Measurements from ENCODE around the gene CERS1. TPM values are rescaled to one million over a fixed set of nuclear protein-coding genes. Genes with fewer than 3 reads are reported as not detected.

The CERS1 gene
- total RNA-seq, 1 experiment from 2014 or later = 0.96 TPM

DNA sequence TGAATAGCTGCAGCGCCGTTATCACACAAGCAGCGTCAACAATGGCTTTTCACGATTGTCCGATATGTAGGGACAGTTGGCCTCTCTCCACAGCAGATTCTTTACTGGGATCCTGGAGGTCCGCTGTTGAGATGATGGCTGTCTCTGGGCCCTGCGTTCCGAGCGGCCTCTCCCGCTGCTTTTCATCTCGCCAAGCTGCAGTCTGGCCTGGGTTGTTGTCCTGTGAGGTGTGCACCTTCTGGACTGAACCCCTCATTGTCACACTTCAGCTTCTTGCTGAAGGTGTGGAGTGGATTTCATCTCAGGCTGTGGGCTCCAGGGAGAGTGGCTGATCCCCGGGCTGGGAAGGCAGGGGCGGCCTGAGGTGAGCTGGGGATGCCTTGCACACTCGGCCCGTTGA is 54.6 kb downstream of the CERS1 start:
- Histone ChIP-seq H3K27me3 (ENCODE audit: insufficient read depth, low read length) (no peaks in the 10 kb centered on the region), H3K9ac (ENCODE audit: low read length) (no peak overlapping the region), H3K4me3 (replicated peaks in 1 of 2; ENCODE audit: low read depth in 1 of 2, low read length in 2 of 2) (no peak overlapping the region), H3K9me2 (ENCODE audit: insufficient read depth) (no peaks in the 10 kb centered on the region), H4K20me1 (ENCODE audit: insufficient read depth) (peaks cover 14% of the 10 kb centered on the region; the same call in 1 of the 2 replicates), H3K4me1 (ENCODE audit: control insufficient read depth in 1 of 2, insufficient read depth in 2 of 2, low read length in 2 of 2) (0 out of 4 replicates have a peak, but pooled peaks cover 0 to 4% of the 10 kb centered on the region in 2 experiments), H3K9me3 (ENCODE audit: control insufficient read depth in 1 of 2, insufficient read depth in 1 of 2, low read depth in 1 of 2, low read length in 2 of 2) (no peaks in the 10 kb centered on the region), H3K4me2 (ENCODE audit: low read length) (no peak overlapping the region), H3K36me3 (ENCODE audit: control insufficient read depth in 1 of 2, insufficient read depth in 2 of 2, low read length in 2 of 2) (peaks cover 10 to 20% of the 10 kb centered on the region in 2 experiments; a peak in 2 of 4 replicates), H3K27ac (ENCODE audit: low read depth, low read length) (no peak overlapping the region), H2AFZ (ENCODE audit: low read depth, low read length, poor library complexity, severe bottlenecking) (no peak overlapping the region), H3K79me2 (ENCODE audit: insufficient read depth, low read length) (peaks cover 100% of the 10 kb centered on the region)
- CTCF ChIA-PET = interaction anchor here (1.0 kb wide), 1 partner anchor 10 kb away, joined by 4 read pairs; the partner anchor contains the start of gene UPF1
- DNase-seq (ENCODE audit: low read depth, low spot score) = no peak
- intact Hi-C loops (cut with micrococcal nuclease) = no loop called here
- RAD21 ChIA-PET (ENCODE audit: low non-redundant PET in 1 of 2, low total read pairs in 2 of 2, uncharacterized antibody in 2 of 2, unreplicated experiment in 2 of 2) = no interaction called here
- BruUV-seq (replicated peaks) = no TSS peak
- POLR2A ChIA-PET = interaction anchor here (0.9 kb wide), 1 partner anchor 9 kb away, joined by 3 read pairs; the partner anchor contains the start of gene UPF1
- no peak for ATAC-seq
- no peak for TF ChIP-seq EZH2phosphoT487 (IDR thresholded peaks at IDR 0.05; ENCODE audit: borderline replicate concordance)
- no peak for TF ChIP-seq TCF7L2 (IDR thresholded peaks at IDR 0.05; ENCODE audit: borderline replicate concordance, extremely low read depth, insufficient read depth, insufficient read length)
- no peak for TF ChIP-seq EGR1 (IDR thresholded peaks at IDR 0.05; ENCODE audit: low read depth)
- no peak for TF ChIP-seq ZNF274 (IDR thresholded peaks at IDR 0.05; ENCODE audit: low read depth, low read length)
- TF ChIP-seq CBX3 (IDR thresholded peaks at IDR 0.05; ENCODE audit: low read depth) = no peak
- TF ChIP-seq ELF1 (IDR thresholded peaks at IDR 0.05; ENCODE audit: borderline replicate concordance, low read depth) = no peak
- TF ChIP-seq, protein P1, sequence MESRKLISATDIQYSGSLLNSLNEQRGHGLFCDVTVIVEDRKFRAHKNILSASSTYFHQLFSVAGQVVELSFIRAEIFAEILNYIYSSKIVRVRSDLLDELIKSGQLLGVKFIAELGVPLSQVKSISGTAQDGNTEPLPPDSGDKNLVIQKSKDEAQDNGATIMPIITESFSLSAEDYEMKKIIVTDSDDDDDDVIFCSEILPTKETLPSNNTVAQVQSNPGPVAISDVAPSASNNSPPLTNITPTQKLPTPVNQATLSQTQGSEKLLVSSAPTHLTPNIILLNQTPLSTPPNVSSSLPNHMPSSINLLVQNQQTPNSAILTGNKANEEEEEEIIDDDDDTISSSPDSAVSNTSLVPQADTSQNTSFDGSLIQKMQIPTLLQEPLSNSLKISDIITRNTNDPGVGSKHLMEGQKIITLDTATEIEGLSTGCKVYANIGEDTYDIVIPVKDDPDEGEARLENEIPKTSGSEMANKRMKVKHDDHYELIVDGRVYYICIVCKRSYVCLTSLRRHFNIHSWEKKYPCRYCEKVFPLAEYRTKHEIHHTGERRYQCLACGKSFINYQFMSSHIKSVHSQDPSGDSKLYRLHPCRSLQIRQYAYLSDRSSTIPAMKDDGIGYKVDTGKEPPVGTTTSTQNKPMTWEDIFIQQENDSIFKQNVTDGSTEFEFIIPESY (IDR thresholded peaks at IDR 0.05; ENCODE audit: extremely low read depth, insufficient replicate concordance, low read length) = no peak
- TF ChIP-seq JUND (IDR thresholded peaks at IDR 0.05) = no peak
- TF ChIP-seq, protein P2, sequence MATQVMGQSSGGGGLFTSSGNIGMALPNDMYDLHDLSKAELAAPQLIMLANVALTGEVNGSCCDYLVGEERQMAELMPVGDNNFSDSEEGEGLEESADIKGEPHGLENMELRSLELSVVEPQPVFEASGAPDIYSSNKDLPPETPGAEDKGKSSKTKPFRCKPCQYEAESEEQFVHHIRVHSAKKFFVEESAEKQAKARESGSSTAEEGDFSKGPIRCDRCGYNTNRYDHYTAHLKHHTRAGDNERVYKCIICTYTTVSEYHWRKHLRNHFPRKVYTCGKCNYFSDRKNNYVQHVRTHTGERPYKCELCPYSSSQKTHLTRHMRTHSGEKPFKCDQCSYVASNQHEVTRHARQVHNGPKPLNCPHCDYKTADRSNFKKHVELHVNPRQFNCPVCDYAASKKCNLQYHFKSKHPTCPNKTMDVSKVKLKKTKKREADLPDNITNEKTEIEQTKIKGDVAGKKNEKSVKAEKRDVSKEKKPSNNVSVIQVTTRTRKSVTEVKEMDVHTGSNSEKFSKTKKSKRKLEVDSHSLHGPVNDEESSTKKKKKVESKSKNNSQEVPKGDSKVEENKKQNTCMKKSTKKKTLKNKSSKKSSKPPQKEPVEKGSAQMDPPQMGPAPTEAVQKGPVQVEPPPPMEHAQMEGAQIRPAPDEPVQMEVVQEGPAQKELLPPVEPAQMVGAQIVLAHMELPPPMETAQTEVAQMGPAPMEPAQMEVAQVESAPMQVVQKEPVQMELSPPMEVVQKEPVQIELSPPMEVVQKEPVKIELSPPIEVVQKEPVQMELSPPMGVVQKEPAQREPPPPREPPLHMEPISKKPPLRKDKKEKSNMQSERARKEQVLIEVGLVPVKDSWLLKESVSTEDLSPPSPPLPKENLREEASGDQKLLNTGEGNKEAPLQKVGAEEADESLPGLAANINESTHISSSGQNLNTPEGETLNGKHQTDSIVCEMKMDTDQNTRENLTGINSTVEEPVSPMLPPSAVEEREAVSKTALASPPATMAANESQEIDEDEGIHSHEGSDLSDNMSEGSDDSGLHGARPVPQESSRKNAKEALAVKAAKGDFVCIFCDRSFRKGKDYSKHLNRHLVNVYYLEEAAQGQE (IDR thresholded peaks at IDR 0.05; ENCODE audit: low read depth) = no peak

Measured in HCT116 (cell line).